ENCODE results near the gene GBE1.

Gene GBE1

DNA sequence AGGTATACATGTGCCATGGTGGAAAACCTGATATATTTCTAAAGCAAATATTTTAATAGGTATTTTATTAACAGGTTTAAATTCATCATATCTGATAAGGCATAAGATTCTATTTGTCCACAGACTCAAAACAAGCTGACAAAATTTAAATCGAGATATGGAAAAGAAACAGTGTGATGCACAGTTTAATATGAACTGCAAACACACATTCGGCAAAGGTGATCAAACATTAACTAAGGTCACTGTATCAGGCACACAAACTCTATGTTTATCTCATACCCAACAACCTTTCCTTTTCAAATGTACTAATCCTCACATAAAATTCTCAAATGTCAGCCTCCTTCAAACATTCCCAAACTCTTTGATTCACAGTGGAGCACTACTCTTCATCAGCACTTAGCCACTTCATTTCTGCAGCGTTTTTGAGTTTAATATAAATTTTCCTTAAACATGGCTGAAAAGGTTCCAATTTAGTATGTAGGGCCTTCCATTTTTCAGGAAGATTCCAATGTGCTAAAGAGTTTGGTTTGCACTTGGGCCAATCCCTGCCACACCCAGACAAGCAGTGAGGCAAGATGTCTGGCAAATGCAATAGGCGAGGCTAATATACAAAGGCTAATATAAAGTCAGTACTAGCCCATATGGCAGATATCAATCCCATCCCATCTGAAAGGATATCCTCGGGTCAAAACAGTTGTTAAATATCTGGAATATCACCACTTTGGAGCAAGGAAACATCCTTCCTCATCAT is 84.6 kb downstream of the GBE1 start:
- Histone ChIP-seq H3K4me3 (ENCODE audit: low read depth, low read length) (no peak overlapping the region), H3K27ac (no peak overlapping the region), H3K36me3 (no peaks in the 10 kb centered on the region), H3K27me3 (ENCODE audit: insufficient read depth, low read depth, severe bottlenecking) (no peaks in the 10 kb centered on the region), H3K9me3 (ENCODE audit: severe bottlenecking) (no peaks in the 10 kb centered on the region)
- TF ChIP-seq, protein P1, sequence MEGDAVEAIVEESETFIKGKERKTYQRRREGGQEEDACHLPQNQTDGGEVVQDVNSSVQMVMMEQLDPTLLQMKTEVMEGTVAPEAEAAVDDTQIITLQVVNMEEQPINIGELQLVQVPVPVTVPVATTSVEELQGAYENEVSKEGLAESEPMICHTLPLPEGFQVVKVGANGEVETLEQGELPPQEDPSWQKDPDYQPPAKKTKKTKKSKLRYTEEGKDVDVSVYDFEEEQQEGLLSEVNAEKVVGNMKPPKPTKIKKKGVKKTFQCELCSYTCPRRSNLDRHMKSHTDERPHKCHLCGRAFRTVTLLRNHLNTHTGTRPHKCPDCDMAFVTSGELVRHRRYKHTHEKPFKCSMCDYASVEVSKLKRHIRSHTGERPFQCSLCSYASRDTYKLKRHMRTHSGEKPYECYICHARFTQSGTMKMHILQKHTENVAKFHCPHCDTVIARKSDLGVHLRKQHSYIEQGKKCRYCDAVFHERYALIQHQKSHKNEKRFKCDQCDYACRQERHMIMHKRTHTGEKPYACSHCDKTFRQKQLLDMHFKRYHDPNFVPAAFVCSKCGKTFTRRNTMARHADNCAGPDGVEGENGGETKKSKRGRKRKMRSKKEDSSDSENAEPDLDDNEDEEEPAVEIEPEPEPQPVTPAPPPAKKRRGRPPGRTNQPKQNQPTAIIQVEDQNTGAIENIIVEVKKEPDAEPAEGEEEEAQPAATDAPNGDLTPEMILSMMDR (IDR thresholded peaks at IDR 0.05; ENCODE audit: low read depth, low read length), result no peak
- no peak for DNase-seq

DNA sequence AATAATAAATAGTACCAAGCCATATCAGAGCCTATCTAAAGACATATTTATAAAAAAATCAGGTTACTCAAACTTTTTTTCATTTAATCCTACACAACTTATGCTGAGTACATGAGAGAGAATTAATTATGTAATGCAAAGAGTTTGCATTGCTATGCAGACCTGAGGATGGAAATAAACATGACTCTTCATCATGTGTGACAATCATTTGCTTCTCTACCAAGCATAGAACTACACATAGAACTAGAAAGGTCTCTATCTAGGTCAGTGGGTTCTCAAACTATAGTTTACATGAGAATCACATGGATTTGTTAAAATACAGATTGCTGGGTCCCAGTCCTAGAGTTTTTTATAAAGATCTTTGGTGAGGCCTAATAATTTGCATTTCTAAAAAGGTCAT is 86.8 kb downstream of the GBE1 start:
- TF ChIP-seq, protein P1 (IDR thresholded peaks at IDR 0.05; ENCODE audit: low read depth, low read length), result no peak
- Histone ChIP-seq H3K9me3 (ENCODE audit: severe bottlenecking) (no peaks in the 10 kb centered on the region), H3K27me3 (ENCODE audit: insufficient read depth, low read depth, severe bottlenecking) (no peaks in the 10 kb centered on the region), H3K36me3 (no peaks in the 10 kb centered on the region), H3K4me3 (ENCODE audit: low read depth, low read length) (no peak overlapping the region), H3K27ac (no peak overlapping the region)
- no peak for DNase-seq

GRCh38 chr3:81668283-81668682 is 93.2 kb downstream of the GBE1 start:
- H3K4me3 ChIP-seq (ENCODE audit: low read depth, low read length), result no peak overlapping the region
- no peaks in the 10 kb centered on the region for H3K9me3 ChIP-seq (ENCODE audit: severe bottlenecking)
- H3K36me3 ChIP-seq, result no peaks in the 10 kb centered on the region
- no peaks in the 10 kb centered on the region for H3K27me3 ChIP-seq (ENCODE audit: insufficient read depth, low read depth, severe bottlenecking)
- TF ChIP-seq, protein P1 (IDR thresholded peaks at IDR 0.05; ENCODE audit: low read depth, low read length), result no peak
- no peak overlapping the region for H3K27ac ChIP-seq
- no peak for DNase-seq

- TF ChIP-seq, protein P1 (IDR thresholded peaks at IDR 0.05; ENCODE audit: low read depth, low read length), result 0 out of 2 replicates have a peak, but pooled peaks have one; percentile 12
- no peak for DNase-seq
- Histone ChIP-seq H3K27ac (no peak overlapping the region), H3K4me3 (ENCODE audit: low read depth, low read length) (no peak overlapping the region), H3K9me3 (ENCODE audit: severe bottlenecking) (no peaks in the 10 kb centered on the region), H3K36me3 (no peaks in the 10 kb centered on the region), H3K27me3 (ENCODE audit: insufficient read depth, low read depth, severe bottlenecking) (no peaks in the 10 kb centered on the region)
Measured at GRCh38 chr3:81666502-81667121, 94.8 kb downstream of the GBE1 start.

DNA sequence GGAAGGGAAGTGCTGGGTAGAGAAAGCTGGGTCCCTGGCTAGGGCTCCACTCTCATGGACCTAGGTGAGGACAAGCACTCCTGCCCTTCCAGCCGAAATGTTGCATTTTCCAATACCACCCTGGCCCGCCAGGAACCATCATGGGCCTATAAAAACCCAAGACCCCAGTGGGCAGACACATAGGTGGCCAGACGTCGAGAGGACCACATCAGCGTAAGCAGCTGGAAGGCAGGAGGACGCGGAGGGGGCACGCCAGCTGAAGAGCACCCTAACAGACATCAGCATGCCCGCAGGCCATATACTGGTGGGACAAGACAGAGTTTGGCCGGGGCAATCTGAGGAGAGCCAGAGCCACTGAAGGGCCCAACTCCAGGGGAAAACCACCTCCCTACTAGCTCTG is 98.3 kb downstream of the GBE1 start:
- Histone ChIP-seq H3K4me3 (ENCODE audit: low read depth, low read length) (no peak overlapping the region), H3K36me3 (no peaks in the 10 kb centered on the region), H3K27me3 (ENCODE audit: insufficient read depth, low read depth, severe bottlenecking) (no peaks in the 10 kb centered on the region), H3K9me3 (ENCODE audit: severe bottlenecking) (no peaks in the 10 kb centered on the region), H3K27ac (no peak overlapping the region)
- TF ChIP-seq, protein P1 (IDR thresholded peaks at IDR 0.05; ENCODE audit: low read depth, low read length), result no peak
- DNase-seq, result no peak

Data from WERI-Rb-1 (cell line).